HCT116 (cell line): ENCODE results near the gene CCDC57. TPM values are rescaled to one million over a fixed set of nuclear protein-coding genes. Genes with fewer than 3 reads are reported as not detected.

ENCODE experiments used
- ATAC-seq: fragments of 200-7000 bp; cut with Tn5 transposase; 2 replicates; pipeline ENCODE4 v1.9.1; 2020; ENCODE audit warnings: mild to moderate bottlenecking, moderate library complexity
- BruUV-seq: library from RNA; stranded (reverse); fragments of 400-500 nt; replicated peaks from 2 replicates; lab custom pipeline; 2021; lab: Mats Ljungman, UMichigan
- CTCF ChIA-PET: fragments of 300-600 bp; sonication (Branson Sonifier 250); formaldehyde crosslinking; loops from one replicate; lab custom pipeline; 2021; ENCODE audit warnings: antibody characterized with exemption; lab: Charles Lee
- POLR2A ChIA-PET: fragments of 300-600, 350-600 bp; sonication (Branson Sonifier 250); formaldehyde crosslinking; loops from one replicate; lab custom pipeline; 2021; ENCODE audit warnings: antibody characterized with exemption; lab: Charles Lee
- RAD21 ChIA-PET, 2 experiments: fragments of 300-600 bp; sonication (Branson Sonifier 250); formaldehyde crosslinking; loops; one replicate each; lab custom pipeline; 2023; ENCODE audit warnings: low total read pairs in 2 of 2; ENCODE audit not compliant: uncharacterized antibody in 2 of 2, unreplicated experiment in 2 of 2, low non-redundant PET in 1 of 2; lab: Charles Lee
- DNase-seq: peaks from one replicate; pipeline ENCODE4 v3.0.0-alpha.2; 2010; ENCODE audit warnings: low read depth, low spot score
- H2AFZ ChIP-seq: fragments of 200-600 bp; shearing (Covaris generic), sonication (generic); 2 replicates; pipeline ENCODE4 v1.6.1; 2017; ENCODE audit warnings: low read depth, mixed run types, mixed read lengths, antibody characterized with exemption, low read length; ENCODE audit not compliant: poor library complexity, severe bottlenecking
- H3K27ac ChIP-seq: 2 replicates; pipeline ENCODE4 v1.5.1; 2012; ENCODE audit warnings: low read depth, low read length
- H3K27me3 ChIP-seq: fragments of 200-600 bp; sonication (generic); 2 replicates; pipeline ENCODE4 v1.6.1; 2016; ENCODE audit warnings: mixed run types, low read length, mixed read lengths; ENCODE audit not compliant: insufficient read depth
- H3K36me3 ChIP-seq, 2 experiments: fragments of 200-500 bp in 1 of 2; fragments of 200-600 bp in 1 of 2; sonication (Bioruptor generic) in 1 of 2; sonication (generic) in 1 of 2; 2 replicates each; pipeline versions ENCODE4 v1.5.1 to v1.6.1; 2014 to 2016; ENCODE audit warnings: low read length in 2 of 2, inconsistent platforms in 1 of 2, mixed read lengths in 1 of 2, mixed run types in 1 of 2; ENCODE audit not compliant: insufficient read depth in 2 of 2, control insufficient read depth in 1 of 2
- H3K4me1 ChIP-seq, 2 experiments: fragments of 200-600 bp in 1 of 2; sonication (generic) in 1 of 2; 2 replicates each; pipeline versions ENCODE4 v1.5.1 to v1.6.1; 2012 to 2017; ENCODE audit warnings: low read length in 2 of 2, inconsistent platforms in 1 of 2, mild to moderate bottlenecking in 1 of 2, mixed read lengths in 1 of 2, mixed run types in 1 of 2, moderate library complexity in 1 of 2; ENCODE audit not compliant: insufficient read depth in 2 of 2, control insufficient read depth in 1 of 2
- H3K4me2 ChIP-seq: fragments of 200-600 bp; sonication (generic); 2 replicates; pipeline ENCODE4 v1.6.1; 2017; ENCODE audit warnings: mixed run types, low read length, mixed read lengths
- H3K4me3 ChIP-seq, 2 experiments: fragments of 200-600 bp in 1 of 2; sonication (generic) in 1 of 2; replicated peaks in 1 of 2; 2 replicates each; pipeline ENCODE4 v1.5.1; 2011 to 2016; ENCODE audit warnings: low read length in 2 of 2, control low read depth in 1 of 2, low read depth in 1 of 2, mild to moderate bottlenecking in 1 of 2, mixed read lengths in 1 of 2, mixed run types in 1 of 2
- H3K79me2 ChIP-seq: fragments of 200-600 bp; sonication (generic); 2 replicates; pipeline ENCODE4 v1.6.1; 2017; ENCODE audit warnings: mild to moderate bottlenecking, mixed run types, low read length, moderate library complexity, mixed read lengths; ENCODE audit not compliant: insufficient read depth
- H3K9ac ChIP-seq: fragments of 200-600 bp; sonication (generic); 2 replicates; pipeline ENCODE4 v1.6.1; 2016; ENCODE audit warnings: low read length, mixed read lengths
- H3K9me2 ChIP-seq: fragments of 200-600 bp; sonication (generic), shearing (Covaris generic); 2 replicates; pipeline ENCODE4 v1.6.1; 2017; ENCODE audit warnings: mixed run types, mild to moderate bottlenecking, moderate library complexity; ENCODE audit not compliant: insufficient read depth
- H3K9me3 ChIP-seq, 2 experiments: fragments of 200-500 bp in 1 of 2; fragments of 200-600 bp in 1 of 2; sonication (Bioruptor generic) in 1 of 2; sonication (generic) in 1 of 2; 2 replicates each; pipeline ENCODE4 v1.6.1; 2014 to 2017; ENCODE audit warnings: low read length in 2 of 2, mixed read lengths in 2 of 2, inconsistent platforms in 1 of 2, low read depth in 1 of 2, mild to moderate bottlenecking in 1 of 2, mixed run types in 1 of 2, moderate library complexity in 1 of 2; ENCODE audit not compliant: control insufficient read depth in 1 of 2, insufficient read depth in 1 of 2
- H4K20me1 ChIP-seq: fragments of 200-600 bp; sonication (generic), shearing (Covaris generic); 2 replicates; pipeline ENCODE4 v1.6.1; 2017; ENCODE audit warnings: mixed run types, mild to moderate bottlenecking, moderate library complexity; ENCODE audit not compliant: insufficient read depth
- EGR1 ChIP-seq: IDR thresholded peaks from 2 replicates; pipeline ENCODE4 v1.6.1; 2012; ENCODE audit warnings: low read depth
- EZH2phosphoT487 ChIP-seq: fragments of 200-600 bp; IDR thresholded peaks from 2 replicates; pipeline ENCODE4 v1.6.1; 2018; ENCODE audit warnings: antibody characterized with exemption, borderline replicate concordance
- MAX ChIP-seq: IDR thresholded peaks from 2 replicates; pipeline ENCODE4 v1.6.1; 2012
- TCF7L2 ChIP-seq: IDR thresholded peaks from 2 replicates; pipeline ENCODE4 v1.7.0; 2011; ENCODE audit warnings: borderline replicate concordance, inconsistent platforms; ENCODE audit not compliant: insufficient read depth, insufficient read length; ENCODE audit errors: extremely low read depth
- YY1 ChIP-seq: IDR thresholded peaks from 2 replicates; pipeline ENCODE4 v1.6.1; 2011; ENCODE audit warnings: low read length, low read depth, moderate library complexity, mild to moderate bottlenecking; ENCODE audit not compliant: insufficient replicate concordance; ENCODE audit errors: extremely low read depth
- ZBTB33 ChIP-seq: IDR thresholded peaks from 2 replicates; pipeline ENCODE4 v1.6.1; 2011; ENCODE audit warnings: mild to moderate bottlenecking, low read length, moderate library complexity; ENCODE audit not compliant: insufficient replicate concordance; ENCODE audit errors: extremely low read depth
- intact Hi-C: fragments of 100-400 bp; cut with micrococcal nuclease; formaldehyde crosslinking; loops from 2 replicates; pipeline ENCODE4 v1.10.0; 2022
- total RNA-seq: library from RNA; stranded (reverse); gene quantifications from one replicate; pipeline ENCODE4 v1.2.1, GENCODE V29; 2021; ENCODE audit not compliant: unreplicated experiment

Gene CCDC57
- total RNA-seq, 1 experiment from 2014 or later: 143 TPM

GRCh38 chr17:82164853-82165252 lies 47.8 kb downstream of the CCDC57 start:
- H3K27ac ChIP-seq: no peak overlapping the region

More at GRCh38 chr17:82164853-82165252, 47.8 kb downstream of the CCDC57 start:
- ChIA-PET POLR2A (no interaction called here), CTCF (interaction anchor here (1.8 kb wide), 1 partner anchor 11 kb away, joined by 4 read pairs; no protein-coding TSS in a partner anchor), RAD21 (no interaction called here)
- H3K79me2 ChIP-seq: no peaks in the 10 kb centered on the region
- no peak overlapping the region for H3K4me2 ChIP-seq
- H3K36me3 ChIP-seq: peaks cover 7 to 12% of the 10 kb centered on the region in 2 experiments; a peak in 3 of 4 replicates
- no peak for ATAC-seq
- TF ChIP-seq TCF7L2: no peak
- TF ChIP-seq MAX: no peak
- TF ChIP-seq EZH2phosphoT487: no peak
- TF ChIP-seq EGR1: no peak
- no peak for TF ChIP-seq ZBTB33
- TF ChIP-seq YY1: no peak
- H2AFZ ChIP-seq: no peak overlapping the region
- no peak overlapping the region for H3K9ac ChIP-seq
- H3K9me3 ChIP-seq: no peaks in the 10 kb centered on the region
- H3K4me3 ChIP-seq: no peak overlapping the region
- H3K4me1 ChIP-seq: peaks cover 7 to 15% of the 10 kb centered on the region in 2 experiments
- intact Hi-C loops: no loop called here
- BruUV-seq: no TSS peak
- no peaks in the 10 kb centered on the region for H4K20me1 ChIP-seq
- H3K9me2 ChIP-seq: no peaks in the 10 kb centered on the region
- DNase-seq: no peak
- no peaks in the 10 kb centered on the region for H3K27me3 ChIP-seq
